HL-60 (cell line): ENCODE measurements around the gene ARHGAP21.

Experiments used
- GABPA ChIP-seq: IDR thresholded peaks from 2 replicates; pipeline ENCODE4 v1.6.1; 2012; ENCODE audit warnings: low read depth
- POLR2AphosphoS5 ChIP-seq: IDR thresholded peaks from 2 replicates; pipeline ENCODE4 v1.6.1; 2012; ENCODE audit warnings: low read depth
- REST ChIP-seq: IDR thresholded peaks from 2 replicates; pipeline ENCODE4 v1.6.1; 2012; ENCODE audit warnings: low read depth; ENCODE audit not compliant: insufficient replicate concordance
- SPI1 ChIP-seq: IDR thresholded peaks from 2 replicates; pipeline ENCODE4 v1.6.1; 2012; ENCODE audit warnings: low read depth, mild to moderate bottlenecking, borderline replicate concordance
- TF ChIP-seq, protein P1 (sequence below): IDR thresholded peaks from one replicate; pipeline ENCODE4 v1.5.1; 2011; ENCODE audit warnings: low read length, control low read depth, inconsistent platforms; ENCODE audit not compliant: insufficient read depth

DNA sequence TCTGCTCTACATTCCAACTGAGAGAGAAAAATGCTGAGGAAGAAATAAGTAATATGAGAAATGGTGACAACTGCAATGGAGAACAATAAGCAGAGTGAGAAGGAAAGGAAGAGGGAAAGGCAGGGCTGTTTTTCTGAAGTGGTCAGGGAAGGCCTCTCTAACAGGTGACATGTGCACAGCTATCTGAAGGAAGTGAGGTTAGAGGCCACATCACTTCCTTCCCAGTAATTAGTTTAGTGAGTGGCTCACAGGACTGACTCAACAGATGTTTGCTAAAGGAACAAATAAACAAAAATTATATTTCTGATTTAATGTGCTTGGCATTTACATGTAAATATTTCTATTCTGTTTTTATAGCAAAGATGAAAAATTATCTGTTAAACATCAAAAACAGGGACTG is 77.9 kb downstream of the ARHGAP21 start:
- TF ChIP-seq, protein P1, sequence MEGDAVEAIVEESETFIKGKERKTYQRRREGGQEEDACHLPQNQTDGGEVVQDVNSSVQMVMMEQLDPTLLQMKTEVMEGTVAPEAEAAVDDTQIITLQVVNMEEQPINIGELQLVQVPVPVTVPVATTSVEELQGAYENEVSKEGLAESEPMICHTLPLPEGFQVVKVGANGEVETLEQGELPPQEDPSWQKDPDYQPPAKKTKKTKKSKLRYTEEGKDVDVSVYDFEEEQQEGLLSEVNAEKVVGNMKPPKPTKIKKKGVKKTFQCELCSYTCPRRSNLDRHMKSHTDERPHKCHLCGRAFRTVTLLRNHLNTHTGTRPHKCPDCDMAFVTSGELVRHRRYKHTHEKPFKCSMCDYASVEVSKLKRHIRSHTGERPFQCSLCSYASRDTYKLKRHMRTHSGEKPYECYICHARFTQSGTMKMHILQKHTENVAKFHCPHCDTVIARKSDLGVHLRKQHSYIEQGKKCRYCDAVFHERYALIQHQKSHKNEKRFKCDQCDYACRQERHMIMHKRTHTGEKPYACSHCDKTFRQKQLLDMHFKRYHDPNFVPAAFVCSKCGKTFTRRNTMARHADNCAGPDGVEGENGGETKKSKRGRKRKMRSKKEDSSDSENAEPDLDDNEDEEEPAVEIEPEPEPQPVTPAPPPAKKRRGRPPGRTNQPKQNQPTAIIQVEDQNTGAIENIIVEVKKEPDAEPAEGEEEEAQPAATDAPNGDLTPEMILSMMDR: no peak
- TF ChIP-seq POLR2AphosphoS5 (no peak), GABPA (no peak), REST (no peak), SPI1 (no peak)
